Stimulated activated CD4-positive, alpha-beta T cell treated with anti-CD3 and anti-CD28 coated beads, Interleukin-1b, Interleukin-23, amount 100 ng/mL, for 1 hour (primary cell): ENCODE data around the gene CIROP.

Experiments
- DNase-seq, 2 donors: peaks; one replicate each; pipeline ENCODE4 v3.0.0-alpha.2; 2020; ENCODE audit warnings: low read depth in 2 of 2

CIROP gene

GRCh38 chr14:23104591-23105347 is at the start of gene CIROP:
TSS of gene CIROP (minus strand) at chr14:23104989. CDS start at chr14:23104920, 69 bp downstream.
- no peak for DNase-seq

- DNase-seq = no peak
These were observed 49.3 kb upstream of the CIROP start for GRCh38 chr14:23153851-23154796.

- DNase-seq = no peak
These were observed 46.6 kb upstream of the CIROP start for GRCh38 chr14:23151342-23151741.

GRCh38 chr14:23149745-23150144 is 45.0 kb upstream of the CIROP start:
- no peak for DNase-seq

GRCh38 chr14:23148591-23149249 is 43.9 kb upstream of the CIROP start:
- DNase-seq = no peak

- DNase-seq = no peak
These were observed 42.9 kb upstream of the CIROP start for GRCh38 chr14:23147676-23148075.

- no peak for DNase-seq
These were observed 42.2 kb upstream of the CIROP start for GRCh38 chr14:23146980-23147379.

- no peak for DNase-seq
These were observed 41.6 kb upstream of the CIROP start for GRCh38 chr14:23146351-23146910.

- DNase-seq = no peak
These were observed 41.1 kb upstream of the CIROP start for GRCh38 chr14:23145794-23146350.

- DNase-seq = no peak
These were observed 39.1 kb upstream of the CIROP start for GRCh38 chr14:23143911-23144310.

- DNase-seq = no peak
These were observed 38.0 kb upstream of the CIROP start for GRCh38 chr14:23142826-23143225.

GRCh38 chr14:23141706-23142444 is 37.1 kb upstream of the CIROP start:
- no peak for DNase-seq

- no peak for DNase-seq
These were observed 35.6 kb upstream of the CIROP start for GRCh38 chr14:23140371-23140770.

GRCh38 chr14:23139874-23140273 is 35.1 kb upstream of the CIROP start:
- no peak for DNase-seq

GRCh38 chr14:23137813-23138535 is 33.2 kb upstream of the CIROP start:
- no peak for DNase-seq

- DNase-seq = no peak
These were observed 32.5 kb upstream of the CIROP start for GRCh38 chr14:23137192-23137812.

- no peak for DNase-seq
These were observed 31.9 kb upstream of the CIROP start for GRCh38 chr14:23136566-23137133.

- DNase-seq = no peak
These were observed 28.2 kb upstream of the CIROP start for GRCh38 chr14:23132970-23133369.

GRCh38 chr14:23131482-23131881 is 26.7 kb upstream of the CIROP start:
- DNase-seq = no peak
